ENCODE results near the gene PFKM.

PFKM gene

DNA sequence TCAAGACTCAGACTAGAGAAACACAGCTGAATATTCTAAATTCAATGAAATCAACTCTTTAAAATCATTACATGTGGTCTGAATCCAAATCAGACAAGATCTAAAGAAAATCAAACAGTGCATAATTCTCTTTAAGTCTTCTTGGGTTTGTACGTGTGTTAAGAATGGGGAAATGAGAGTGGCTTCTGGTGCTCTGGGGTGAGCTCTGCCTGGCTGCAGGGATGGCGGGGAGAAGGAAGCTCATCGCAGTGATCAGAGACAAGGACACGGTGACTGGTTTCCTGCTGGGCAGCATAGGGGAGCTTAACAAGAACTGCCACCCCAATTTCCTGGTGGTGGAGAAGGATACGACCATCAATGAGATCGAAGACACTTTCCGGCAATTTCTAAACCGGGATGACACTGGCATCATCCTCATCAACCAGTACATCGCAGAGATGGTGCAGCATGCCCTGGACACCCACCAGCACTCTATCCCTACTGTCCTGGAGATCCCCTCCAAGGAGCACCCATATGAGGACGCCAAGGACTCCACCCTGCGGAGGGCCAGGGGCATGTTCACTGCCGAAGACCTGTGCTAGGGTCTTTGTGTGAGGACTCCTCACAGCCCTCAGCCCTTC lies 34.2 kb upstream of the PFKM start:
- ChIA-PET POLR2A (ENCODE audit: low non-redundant PET) (no interaction called here), CTCF (interaction anchor here (0.7 kb wide), 2 partner anchors 122 to 221 kb away, joined by 3 read pairs; no protein-coding TSS in a partner anchor)

DNA sequence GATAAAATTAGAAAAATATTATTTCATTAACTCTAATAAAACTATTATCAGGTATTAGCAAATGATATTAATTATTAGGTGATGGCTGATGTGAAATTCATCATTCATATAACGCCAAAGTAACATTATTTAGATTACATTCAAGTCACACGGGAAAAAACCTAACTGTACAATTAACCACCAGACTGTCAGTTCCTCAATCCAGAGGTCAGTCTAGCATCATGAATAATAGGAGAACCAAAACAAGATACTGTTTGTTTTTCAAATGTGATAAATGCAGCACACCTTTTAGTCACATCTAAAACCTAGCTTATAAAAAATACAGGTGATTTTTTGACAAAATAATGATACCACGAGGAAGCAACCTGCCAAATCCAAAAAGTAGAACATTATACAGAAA lies 32.8 kb upstream of the PFKM start:
- DNase-seq (ENCODE audit: low spot score) = no peak
- CTCF ChIA-PET = interaction anchor here (0.5 kb wide), 1 partner anchor 78 kb away, joined by 3 read pairs; no protein-coding TSS in a partner anchor
- TF ChIP-seq, protein P1, sequence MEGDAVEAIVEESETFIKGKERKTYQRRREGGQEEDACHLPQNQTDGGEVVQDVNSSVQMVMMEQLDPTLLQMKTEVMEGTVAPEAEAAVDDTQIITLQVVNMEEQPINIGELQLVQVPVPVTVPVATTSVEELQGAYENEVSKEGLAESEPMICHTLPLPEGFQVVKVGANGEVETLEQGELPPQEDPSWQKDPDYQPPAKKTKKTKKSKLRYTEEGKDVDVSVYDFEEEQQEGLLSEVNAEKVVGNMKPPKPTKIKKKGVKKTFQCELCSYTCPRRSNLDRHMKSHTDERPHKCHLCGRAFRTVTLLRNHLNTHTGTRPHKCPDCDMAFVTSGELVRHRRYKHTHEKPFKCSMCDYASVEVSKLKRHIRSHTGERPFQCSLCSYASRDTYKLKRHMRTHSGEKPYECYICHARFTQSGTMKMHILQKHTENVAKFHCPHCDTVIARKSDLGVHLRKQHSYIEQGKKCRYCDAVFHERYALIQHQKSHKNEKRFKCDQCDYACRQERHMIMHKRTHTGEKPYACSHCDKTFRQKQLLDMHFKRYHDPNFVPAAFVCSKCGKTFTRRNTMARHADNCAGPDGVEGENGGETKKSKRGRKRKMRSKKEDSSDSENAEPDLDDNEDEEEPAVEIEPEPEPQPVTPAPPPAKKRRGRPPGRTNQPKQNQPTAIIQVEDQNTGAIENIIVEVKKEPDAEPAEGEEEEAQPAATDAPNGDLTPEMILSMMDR (conservative IDR thresholded peaks at IDR 0.05; ENCODE audit: low read depth) = no peak
- POLR2A ChIA-PET (ENCODE audit: low non-redundant PET) = no interaction called here
- H3K27ac ChIP-seq = no peak overlapping the region

More for the DNA sequence above, 34.2 kb upstream of the PFKM start:
- no peak for DNase-seq (ENCODE audit: low spot score)
- H3K27ac ChIP-seq = no peak overlapping the region
- TF ChIP-seq, protein P1 (conservative IDR thresholded peaks at IDR 0.05; ENCODE audit: low read depth) = no peak

DNA sequence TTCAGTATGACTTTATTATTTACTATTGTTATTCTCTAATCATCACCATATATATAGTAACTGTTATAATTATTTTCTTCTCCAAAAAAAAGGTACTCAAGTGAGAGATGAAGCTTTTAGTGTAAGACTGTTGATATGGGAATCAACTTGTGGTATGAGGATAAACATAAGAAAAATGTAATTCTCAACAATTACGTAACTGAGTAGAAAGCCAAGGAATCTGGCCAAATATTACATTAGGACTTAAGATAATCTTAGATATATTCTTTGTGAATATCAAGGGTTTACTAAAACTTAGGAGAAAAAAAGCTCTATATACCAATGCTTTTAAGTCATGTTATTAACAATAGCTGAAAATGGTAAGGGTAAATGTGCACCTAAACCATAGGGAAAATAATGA lies 26.6 kb upstream of the PFKM start:
- no peak for DNase-seq (ENCODE audit: low spot score)
- POLR2A ChIA-PET (ENCODE audit: low non-redundant PET) = no interaction called here
- no peak overlapping the region for H3K27ac ChIP-seq
- CTCF ChIA-PET = interaction anchor here (0.5 kb wide), 1 partner anchor 129 kb away, joined by 6 read pairs; the partner anchor contains the start of gene TMEM106C
- TF ChIP-seq, protein P1 (conservative IDR thresholded peaks at IDR 0.05; ENCODE audit: low read depth) = no peak

DNA sequence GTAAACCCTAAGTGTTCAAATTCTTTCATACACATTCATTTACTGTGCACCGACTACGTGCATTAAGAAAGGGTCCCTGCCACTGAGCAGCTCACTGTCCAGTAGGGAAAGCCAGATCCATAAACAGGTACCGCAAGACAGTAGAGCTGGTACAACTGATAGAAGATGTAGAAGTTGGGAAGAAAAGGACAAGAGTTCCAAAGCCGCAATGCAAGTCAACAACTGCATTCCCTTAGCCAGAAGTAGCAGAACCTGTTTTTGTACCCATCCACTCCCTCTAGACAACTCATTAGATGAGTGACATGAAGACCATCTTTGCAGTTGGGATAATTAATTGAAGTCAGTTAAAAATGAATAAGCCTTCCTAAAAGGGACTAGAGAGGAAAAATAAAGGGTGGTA lies 14.6 kb upstream of the PFKM start:
- CTCF ChIA-PET = no interaction called here
- peak; percentile 54 for DNase-seq (ENCODE audit: low spot score)
- TF ChIP-seq, protein P1 (conservative IDR thresholded peaks at IDR 0.05; ENCODE audit: low read depth) = no peak
- no peak overlapping the region for H3K27ac ChIP-seq
- POLR2A ChIA-PET (ENCODE audit: low non-redundant PET) = no interaction called here

DNA sequence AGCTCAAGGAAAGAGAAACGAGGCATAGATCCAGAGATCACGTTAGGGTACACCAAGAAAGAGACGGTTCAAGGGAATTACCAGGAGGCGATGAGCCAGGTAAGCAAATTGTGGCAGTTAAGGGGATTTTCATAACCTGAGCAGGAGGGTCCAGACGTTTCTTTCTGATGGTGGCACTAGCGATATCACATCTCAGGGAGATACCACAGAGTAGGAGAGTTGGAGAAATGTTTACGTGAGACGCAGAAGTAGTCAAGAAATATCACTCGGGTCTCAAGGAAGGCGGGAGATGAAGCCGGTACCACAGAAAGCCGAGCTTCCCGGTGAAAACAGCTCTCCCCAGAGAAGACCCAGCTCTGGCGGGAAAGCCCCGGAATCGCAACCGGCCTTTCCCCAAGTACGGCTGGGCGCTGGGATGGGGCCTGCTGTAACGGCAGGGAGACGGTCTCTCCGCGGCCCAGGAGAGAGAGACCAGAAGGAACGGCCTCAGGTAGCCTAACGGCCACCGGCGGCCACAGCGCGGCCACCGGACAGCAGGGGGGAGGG lies 13.8 kb upstream of the PFKM start:
- ChIA-PET POLR2A (ENCODE audit: low non-redundant PET) (interaction anchor here (0.6 kb wide), 2 partner anchors 81 to 85 kb away, joined by 3 read pairs; no protein-coding TSS in a partner anchor), CTCF (interaction anchor here (0.6 kb wide), 1 partner anchor 145 kb away, joined by 3 read pairs; no protein-coding TSS in a partner anchor)
- TF ChIP-seq, protein P1 (conservative IDR thresholded peaks at IDR 0.05; ENCODE audit: low read depth) = no peak
- H3K27ac ChIP-seq = peak overlapping the region; percentile 97
- peak; percentile 32 for DNase-seq (ENCODE audit: low spot score)

DNA sequence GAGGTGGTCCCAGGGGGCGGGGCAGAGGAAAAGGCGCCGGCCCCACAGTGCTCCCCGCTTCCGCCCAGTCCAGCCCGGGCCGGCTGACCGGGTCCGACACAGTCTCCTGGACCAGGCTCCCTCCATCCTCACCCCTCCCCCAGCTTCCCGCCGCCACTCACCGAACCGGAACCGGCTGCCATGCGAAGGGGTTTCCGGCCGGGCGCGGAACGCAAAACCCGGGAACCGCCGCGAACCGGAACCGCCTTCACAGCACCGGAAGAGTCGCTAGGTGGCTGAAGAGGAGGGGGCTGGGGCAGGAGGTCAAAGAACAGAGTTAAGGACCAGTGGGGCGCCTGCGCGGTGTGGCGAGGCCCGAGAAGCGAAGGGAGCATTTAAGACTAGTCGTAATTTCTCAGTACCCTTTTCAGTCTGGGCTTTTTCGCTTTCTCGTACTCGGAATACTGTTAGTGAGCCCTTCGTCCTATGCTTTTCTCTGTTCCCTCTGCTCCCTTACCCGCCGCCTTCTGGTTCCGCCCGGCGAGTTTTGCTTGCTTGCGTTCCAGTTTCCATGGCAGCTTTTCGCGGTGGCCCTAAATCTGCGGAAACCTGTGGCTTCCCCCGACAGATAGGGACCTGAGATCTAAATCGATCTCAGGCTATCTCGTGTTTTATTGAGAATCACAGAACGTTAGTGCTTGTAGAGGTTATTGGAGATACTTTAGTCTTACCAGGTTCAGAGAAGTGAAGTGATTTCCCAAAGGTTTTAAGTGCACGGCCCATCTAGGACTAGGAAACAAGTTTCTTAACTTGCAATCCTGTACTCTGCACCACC lies 13.1 kb upstream of the PFKM start, which contains the start of gene SENP1:
SENP1 (minus strand) TSS at position 213 of the 814 bp plus-strand sequence. CDS start 4,607 bp downstream, outside the sequence.
- CTCF ChIA-PET = no interaction called here
- peak; percentile 81 for DNase-seq (ENCODE audit: low spot score)
- H3K27ac ChIP-seq = peak within 1 kb of the TSS; percentile 97
- TF ChIP-seq, protein P1 (conservative IDR thresholded peaks at IDR 0.05; ENCODE audit: low read depth) = no peak
- POLR2A ChIA-PET (ENCODE audit: low non-redundant PET) = interaction anchor here (0.6 kb wide), 1 partner anchor 81 kb away, joined by 3 read pairs; no protein-coding TSS in a partner anchor

Data from RWPE1 (cell line).